T-helper 22 cell (primary cell): ENCODE measurements around the gene WDR45B.
"Not testable (repeated sequence)": the region's sequence is repeated elsewhere in the genome, so short reads cannot be mapped to it uniquely, and the experiment has no call there.

Experiments
- DNase-seq: peaks from one replicate; pipeline ENCODE4 v3.0.0-alpha.2; 2020; ENCODE audit warnings: low read depth

WDR45B gene

GRCh38 chr17:82599674-82600661 is 48.3 kb downstream of the WDR45B start:
- DNase-seq = no peak

DNA sequence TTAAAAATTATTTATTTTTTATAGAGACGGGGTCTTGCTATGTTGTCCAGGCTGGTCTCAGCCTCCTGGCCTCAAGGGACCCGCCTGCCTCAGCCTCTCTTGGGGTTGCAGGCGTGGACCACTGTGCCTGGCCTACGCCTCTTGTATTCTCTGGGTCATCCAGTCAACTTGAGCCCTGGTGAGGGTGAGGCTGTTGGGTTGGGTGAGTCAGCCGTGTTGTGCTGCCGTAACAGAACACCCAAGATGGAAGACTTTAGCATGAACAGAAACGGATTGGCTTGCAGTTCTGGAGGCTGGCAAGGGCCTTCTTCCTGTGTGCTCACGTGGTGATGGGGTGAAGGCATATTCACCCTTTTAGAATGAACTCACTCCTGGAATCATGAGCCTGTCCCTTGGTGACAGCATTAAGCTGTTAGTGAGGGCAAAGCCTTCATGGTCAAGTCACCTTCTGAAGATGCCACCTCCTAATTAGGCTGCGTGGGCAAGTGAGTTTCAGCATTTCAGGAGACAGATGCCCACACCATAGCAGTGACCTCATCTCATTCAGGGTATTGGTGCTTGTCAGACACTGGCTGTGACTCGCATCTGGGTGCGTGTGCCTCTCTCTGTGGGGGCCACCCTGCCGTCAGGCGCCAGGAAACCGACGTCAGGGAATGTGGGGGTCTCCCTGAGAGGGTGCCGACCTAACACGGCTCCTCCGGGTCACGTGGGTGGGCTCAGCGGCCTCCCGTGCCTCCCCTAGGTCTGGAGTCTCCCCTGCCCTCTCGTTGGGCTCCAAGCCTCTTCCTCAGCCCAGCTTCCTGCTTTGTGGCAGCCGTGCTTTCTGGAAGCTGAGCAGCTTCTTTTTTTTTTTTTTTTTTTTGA is 49.8 kb downstream of the WDR45B start:
- no peak for DNase-seq

GRCh38 chr17:82596837-82597672 is 51.2 kb downstream of the WDR45B start:
- DNase-seq = no peak

DNA sequence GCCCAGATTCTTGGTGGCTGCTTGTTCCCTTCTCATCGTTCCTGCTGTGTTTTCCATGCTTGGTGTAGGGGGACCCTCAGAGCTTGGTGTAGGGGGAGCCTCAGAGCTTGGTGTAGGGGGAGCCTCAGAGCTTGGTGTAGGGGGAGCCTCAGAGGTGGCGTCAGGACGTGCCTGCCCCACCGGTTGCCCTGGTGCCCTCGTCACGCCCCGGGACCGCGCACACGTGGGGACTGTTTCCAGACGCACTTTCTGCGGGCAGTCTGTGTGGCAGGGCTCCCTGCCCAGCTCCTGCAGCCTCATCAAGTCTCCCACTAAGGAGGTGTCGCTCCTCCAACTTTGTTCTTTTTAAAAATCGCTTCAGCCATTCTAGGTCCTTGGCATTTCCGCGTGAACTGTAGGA is 51.9 kb downstream of the WDR45B start:
- DNase-seq = no peak

GRCh38 chr17:82595893-82596292 is 52.4 kb downstream of the WDR45B start:
- no peak for DNase-seq

- no peak for DNase-seq
Observed at GRCh38 chr17:82594571-82594970, 53.7 kb downstream of the WDR45B start.

DNA sequence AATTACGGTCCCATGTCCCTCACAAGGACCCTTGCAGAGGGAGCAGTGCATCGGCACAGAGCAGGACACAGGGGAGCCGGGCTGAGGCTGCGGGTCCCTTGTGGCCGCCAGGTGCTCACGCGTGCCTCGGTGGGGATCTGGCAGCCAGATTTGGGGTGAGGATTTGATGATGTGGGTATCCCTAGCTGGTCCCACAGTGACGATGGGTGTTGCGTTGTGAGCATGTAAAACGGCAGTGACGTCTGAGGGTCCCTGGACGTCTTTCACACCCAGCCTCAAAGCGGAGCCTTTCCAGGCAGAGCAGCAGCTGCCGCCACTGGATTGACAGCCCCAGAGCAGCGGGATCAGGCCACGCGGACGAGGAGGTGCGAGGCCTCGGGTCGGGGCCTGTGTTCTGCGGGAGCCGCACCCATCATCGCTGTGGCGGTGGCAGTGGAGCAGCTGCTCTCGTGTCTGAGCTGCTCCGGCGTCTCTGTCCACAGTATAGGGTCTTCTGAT is 54.6 kb downstream of the WDR45B start:
- DNase-seq = no peak

DNA sequence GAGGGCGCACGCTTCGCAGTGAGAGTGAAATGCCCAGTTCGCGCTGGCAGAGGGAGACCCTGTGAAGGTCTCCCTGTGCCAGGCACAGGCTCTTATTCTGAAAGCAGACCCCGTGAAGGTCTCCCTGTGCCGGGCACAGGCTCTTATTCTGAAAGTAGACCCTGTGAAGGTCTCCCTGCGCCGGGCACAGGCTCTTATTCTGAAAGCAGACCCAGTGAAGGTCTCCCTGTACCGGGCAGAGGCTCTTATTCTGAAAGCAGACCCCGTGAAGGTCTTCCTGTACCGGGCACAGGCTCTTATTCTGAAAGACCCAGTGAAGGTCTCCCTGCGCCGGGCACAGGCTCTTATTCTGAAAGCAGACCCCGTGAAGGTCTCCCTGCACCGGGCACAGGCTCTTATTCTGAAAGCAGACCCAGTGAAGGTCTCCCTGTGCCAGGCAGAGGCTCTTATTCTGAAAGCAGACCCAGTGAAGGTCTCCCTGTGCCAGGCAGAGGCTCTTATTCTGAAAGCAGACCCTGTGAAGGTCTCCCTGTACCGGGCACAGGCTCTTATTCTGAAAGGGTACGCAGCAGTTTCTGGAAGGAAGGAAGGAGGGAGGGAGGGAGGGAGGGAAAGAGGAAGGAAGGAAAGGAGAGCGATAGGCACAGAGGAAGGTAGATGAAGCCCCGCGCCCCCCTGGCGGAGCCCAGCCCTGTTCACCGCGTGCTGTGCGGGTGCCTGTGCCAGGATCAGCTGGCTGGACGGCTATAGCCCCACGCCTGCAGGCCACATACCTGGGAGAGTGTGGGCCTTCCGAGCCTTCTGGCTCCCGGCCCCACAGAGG is 55.3 kb downstream of the WDR45B start:
- DNase-seq = peak; percentile 64

GRCh38 chr17:82592289-82592766 is 55.9 kb downstream of the WDR45B start:
- no peak for DNase-seq

- DNase-seq = no peak
Observed at GRCh38 chr17:82590881-82591539, 57.2 kb downstream of the WDR45B start.

- no peak for DNase-seq
Observed at GRCh38 chr17:82590216-82590615, 58.0 kb downstream of the WDR45B start.

DNA sequence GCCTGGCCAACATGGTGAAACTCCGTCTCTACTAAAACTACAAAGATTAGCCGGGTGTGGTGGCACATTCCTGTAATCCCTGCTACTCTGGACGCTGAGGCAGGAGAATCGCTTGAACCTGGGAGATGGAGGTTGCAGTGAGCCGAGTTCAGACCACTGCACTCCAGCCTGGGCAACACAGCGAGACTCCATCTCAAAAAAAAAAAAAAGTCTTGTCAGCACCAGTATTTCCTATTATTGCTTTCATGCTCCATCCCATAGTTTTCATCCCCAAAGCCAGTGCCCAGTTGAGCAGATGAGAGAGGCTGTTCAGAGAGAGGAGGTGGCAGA is 58.4 kb downstream of the WDR45B start:
- DNase-seq = no peak

DNA sequence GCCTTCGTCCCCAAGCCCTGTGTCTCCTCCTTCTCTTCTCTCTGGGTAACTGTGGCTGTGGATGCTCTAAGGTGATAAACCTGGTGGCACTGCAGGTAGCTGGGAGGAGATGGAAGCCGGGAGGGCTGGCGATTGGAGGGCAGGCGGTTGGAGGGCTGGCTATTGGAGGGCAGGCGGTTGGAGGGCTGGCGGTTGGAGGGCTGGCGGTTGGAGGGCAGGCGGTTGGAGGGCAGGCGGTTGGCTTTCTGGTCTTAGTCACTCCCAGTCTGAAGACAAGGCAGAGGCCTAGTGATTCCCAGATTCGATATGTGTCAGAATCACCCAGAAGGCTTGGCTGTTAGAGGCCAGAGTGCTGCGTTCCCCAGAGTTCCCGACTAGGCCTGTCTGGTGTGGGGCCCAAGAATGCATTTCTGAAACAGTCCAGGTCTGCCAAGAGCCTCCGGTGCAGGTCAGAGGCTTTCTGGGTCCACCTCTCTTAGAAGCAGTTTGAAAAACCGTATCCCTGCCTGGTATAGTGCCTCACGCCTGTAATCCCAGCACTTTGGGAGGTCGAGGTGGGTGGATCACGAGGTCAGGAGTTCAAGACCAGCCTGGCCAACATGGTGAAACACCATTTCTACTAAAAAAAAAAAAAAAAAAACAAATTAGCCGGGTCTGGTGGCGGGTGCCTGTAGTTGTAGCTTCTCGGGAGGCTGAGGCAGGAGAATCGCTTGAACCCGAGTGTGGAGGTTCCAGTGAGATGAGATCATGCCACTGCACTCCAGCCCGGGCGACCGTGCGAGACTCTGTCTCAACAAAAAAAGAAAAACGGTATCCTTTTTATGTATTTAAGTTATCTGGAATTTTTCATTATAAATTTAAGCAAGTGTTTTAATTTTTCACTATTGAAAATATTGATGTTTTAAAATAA is 59.7 kb downstream of the WDR45B start:
- DNase-seq = no peak

- DNase-seq = no peak
Observed at GRCh38 chr17:82587234-82588086, 60.8 kb downstream of the WDR45B start.

DNA sequence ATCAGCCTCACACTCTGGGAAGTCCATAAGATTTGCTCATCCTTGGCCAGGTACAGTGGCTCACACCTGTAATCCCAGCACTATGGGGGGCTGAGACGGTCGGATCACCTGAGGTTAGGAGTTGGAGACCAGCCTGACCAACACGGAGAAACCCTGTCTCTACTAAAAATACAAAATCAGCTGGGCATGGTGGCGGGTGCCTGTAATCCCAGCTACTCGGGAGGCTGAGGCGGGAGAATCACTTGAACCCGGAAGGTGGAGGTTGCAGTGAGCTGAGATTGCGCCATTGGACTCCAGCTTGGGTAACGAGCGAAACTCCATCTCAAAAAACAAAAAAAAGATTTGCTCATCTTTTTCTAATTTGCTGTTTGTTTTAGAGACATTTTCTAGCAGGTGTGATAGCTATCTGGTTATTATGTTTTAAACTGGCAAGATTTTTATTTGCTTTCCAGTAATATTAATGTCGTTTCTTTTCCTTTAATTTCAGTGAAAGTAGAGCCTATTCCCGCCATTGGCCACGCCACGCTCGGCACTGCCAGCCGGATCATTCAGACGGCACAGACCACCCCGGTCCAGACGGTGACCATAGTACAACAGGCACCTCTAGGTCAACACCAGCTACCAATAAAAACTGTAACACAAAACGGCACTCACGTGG is 61.5 kb downstream of the WDR45B start:
- DNase-seq = no peak

GRCh38 chr17:82585935-82586575 is 62.2 kb downstream of the WDR45B start:
- DNase-seq = not testable (repeated sequence)

GRCh38 chr17:82583720-82584234 is 64.5 kb downstream of the WDR45B start:
- DNase-seq = peak; percentile 13
